HepG2 (cell line): ENCODE results near the gene PHLDB1. TPM values are rescaled to one million over a fixed set of nuclear protein-coding genes. Genes with fewer than 3 reads are reported as not detected.

ENCODE experiments used
- AKAP8 ChIP-seq: sonication (generic); formaldehyde crosslinking; IDR thresholded peaks from 2 replicates; pipeline ENCODE4 v1.5.1; 2020; ENCODE audit warnings: mild to moderate bottlenecking, missing genetic modification reagents
- CHD2 ChIP-seq: IDR thresholded peaks from 2 replicates; pipeline ENCODE4 v1.6.1; 2011; ENCODE audit warnings: low read depth, low read length, improper control_type of control experiment
- CSRNP2 ChIP-seq: sonication (generic); formaldehyde crosslinking; conservative IDR thresholded peaks from 2 replicates; pipeline ENCODE4 v1.8.0; 2022; ENCODE audit warnings: low read depth, missing genetic modification reagents
- FOXC1 ChIP-seq: sonication (generic); formaldehyde crosslinking; IDR thresholded peaks from 2 replicates; pipeline ENCODE4 v1.8.0; 2022; ENCODE audit warnings: mild to moderate bottlenecking, missing genetic modification reagents, borderline replicate concordance
- HDAC1 ChIP-seq: sonication (generic); formaldehyde crosslinking; IDR thresholded peaks from 2 replicates; pipeline ENCODE4 v1.5.1; 2020; ENCODE audit warnings: mild to moderate bottlenecking, missing genetic modification reagents
- HNF4G ChIP-seq, 2 experiments: sonication (generic) in 1 of 2; formaldehyde crosslinking in 1 of 2; IDR thresholded peaks; 2 replicates each; pipeline versions ENCODE4 v1.4.0 to v1.6.1; 2011 to 2020; ENCODE audit warnings: borderline replicate concordance in 2 of 2, low read depth in 2 of 2, mild to moderate bottlenecking in 2 of 2, low read length in 1 of 2, missing genetic modification reagents in 1 of 2, moderate library complexity in 1 of 2
- JARID2 ChIP-seq: sonication (generic); formaldehyde crosslinking; IDR thresholded peaks from 2 replicates; pipeline ENCODE4 v1.8.1; 2023; ENCODE audit warnings: missing genetic modification reagents, inconsistent platforms; ENCODE audit not compliant: insufficient replicate concordance
- KDM5B ChIP-seq: sonication (generic); formaldehyde crosslinking; IDR thresholded peaks from 2 replicates; pipeline ENCODE4 v1.4.0; 2020; ENCODE audit warnings: missing genetic modification reagents, mild to moderate bottlenecking, borderline replicate concordance
- NR2F2 ChIP-seq: IDR thresholded peaks from 2 replicates; pipeline ENCODE4 v1.6.1; 2012; ENCODE audit warnings: low read depth, inconsistent platforms, borderline replicate concordance
- PCBP1 ChIP-seq: fragments of 200-400 bp; formaldehyde crosslinking; IDR thresholded peaks from 2 replicates; pipeline ENCODE4 v1.6.1; 2017; ENCODE audit warnings: mild to moderate bottlenecking, low read depth, low read length, borderline replicate concordance
- PLSCR1 ChIP-seq: sonication (generic); formaldehyde crosslinking; IDR thresholded peaks from 2 replicates; pipeline ENCODE4 v1.5.0; 2020; ENCODE audit warnings: missing genetic modification reagents, mild to moderate bottlenecking, borderline replicate concordance
- USF2 ChIP-seq, 2 experiments: sonication (generic) in 1 of 2; formaldehyde crosslinking in 1 of 2; IDR thresholded peaks; 2 replicates each; pipeline versions ENCODE4 v1.5.1 to v1.6.1; 2011 to 2020; ENCODE audit warnings: borderline replicate concordance in 1 of 2, low read depth in 1 of 2, low read length in 1 of 2, mild to moderate bottlenecking in 1 of 2, missing genetic modification reagents in 1 of 2, moderate library complexity in 1 of 2
- ZBTB33 ChIP-seq: sonication (generic); formaldehyde crosslinking; IDR thresholded peaks from 2 replicates; pipeline ENCODE4 v1.4.0; 2020; ENCODE audit warnings: missing genetic modification reagents
- ZNF260 ChIP-seq: sonication (generic); formaldehyde crosslinking; IDR thresholded peaks from 2 replicates; pipeline ENCODE4 v1.4.0; 2020; ENCODE audit warnings: missing genetic modification reagents, low read depth, mild to moderate bottlenecking, borderline replicate concordance
- ZNF367 ChIP-seq: sonication (generic); formaldehyde crosslinking; IDR thresholded peaks from 2 replicates; pipeline ENCODE4 v1.4.0; 2020; ENCODE audit warnings: missing genetic modification reagents, borderline replicate concordance
- ZNF441 ChIP-seq: sonication (generic); formaldehyde crosslinking; IDR thresholded peaks from 2 replicates; pipeline ENCODE4 v1.7.0; 2021; ENCODE audit warnings: missing genetic modification reagents, borderline replicate concordance
- ZNF563 ChIP-seq: sonication (generic); formaldehyde crosslinking; IDR thresholded peaks from 2 replicates; pipeline ENCODE4 v1.8.0; 2022; ENCODE audit warnings: mild to moderate bottlenecking, moderate library complexity, missing genetic modification reagents
- ZNF616 ChIP-seq: sonication (generic); formaldehyde crosslinking; IDR thresholded peaks from 2 replicates; pipeline ENCODE4 v1.5.0; 2020; ENCODE audit warnings: low read depth, mild to moderate bottlenecking, missing genetic modification reagents
- polyA plus RNA-seq, 8 experiments: library from polyadenylated mRNA; depleted of rRNA in 3 of 8; stranded (reverse) in 7 of 8; unstranded in 1 of 8; fragments of >200 nt; fragmentation: Illumina TruSeq in 4 of 8; extraction: Trizol in 4 of 8; gene quantifications; 2 replicates each; pipeline versions ENCODE4 v1.2.1 to v1.2.3, GENCODE V29; 2011 to 2016; ENCODE audit warnings: low read depth in 4 of 8, missing spikeins in 1 of 8, mixed read lengths in 1 of 8; ENCODE audit not compliant: insufficient read depth in 1 of 8
- total RNA-seq, 5 experiments: library from RNA; depleted of rRNA; stranded (reverse); fragments of >200 nt; fragmentation: Illumina TruSeq; extraction: Trizol; gene quantifications; 2 replicates each; pipeline ENCODE4 v1.2.3, GENCODE V29; 2016; ENCODE audit warnings: low read depth in 1 of 5
- TF ChIP-seq, protein P1 (sequence below): sonication (generic); formaldehyde crosslinking; IDR thresholded peaks from 2 replicates; pipeline ENCODE4 v1.8.1; 2023; ENCODE audit warnings: missing genetic modification reagents, inconsistent platforms, borderline replicate concordance

Gene PHLDB1
- total and polyA plus RNA-seq, 2 of the 13 experiments (the other 11 are each of a cell fraction or from before 2014, with no cell fraction given): 13.8 to 14.2 TPM

DNA sequence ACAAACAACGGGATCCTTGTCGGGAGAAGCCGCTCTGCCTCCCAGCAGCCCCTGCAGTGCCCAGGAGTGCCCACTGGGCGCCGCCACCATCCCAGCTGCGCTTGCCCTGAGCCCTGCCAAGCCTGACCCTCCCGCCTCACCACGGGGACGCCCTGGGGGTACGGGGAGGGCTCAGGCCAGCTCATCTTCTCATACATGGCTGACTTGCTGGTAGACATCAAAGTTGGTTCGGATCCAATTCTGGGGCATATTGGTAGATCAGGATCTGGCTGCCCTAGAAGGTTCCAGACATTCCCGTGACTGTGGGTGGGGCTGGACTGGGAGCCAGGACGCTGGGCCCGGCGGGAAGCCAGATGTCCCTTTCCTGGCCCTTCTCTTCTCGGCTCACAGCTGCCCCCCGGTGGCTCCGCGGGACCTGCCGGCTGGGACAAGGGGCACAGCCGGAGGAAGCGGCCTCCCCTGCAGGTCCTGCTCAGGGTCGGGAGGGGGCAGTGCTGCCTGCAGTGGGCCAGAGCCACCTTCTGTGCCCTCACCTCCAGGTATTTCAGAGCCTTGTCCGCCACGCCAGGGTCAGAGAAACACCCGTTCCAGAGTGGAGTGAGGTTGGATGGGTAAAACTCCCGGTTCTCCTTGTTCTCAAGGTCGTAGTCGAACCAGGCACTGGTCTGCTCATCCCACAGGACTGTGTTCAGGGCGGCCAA, 82.6 kb downstream of the PHLDB1 start (continued):
- no peak for TF ChIP-seq PCBP1
- TF ChIP-seq ZBTB33 (CRISPR knock-in tag): peak; percentile 75
- peak; percentile 36; the same call in 1 of the 2 replicates for TF ChIP-seq NR2F2
- TF ChIP-seq ZNF367: no peak
- no peak for TF ChIP-seq HNF4G (IDR thresholded peaks at IDR 0.05; ENCODE audit: borderline replicate concordance, low read depth, low read length)
- no peak for TF ChIP-seq HNF4G (CRISPR knock-in tag; IDR thresholded peaks at IDR 0.05; ENCODE audit: borderline replicate concordance, low read depth)
- TF ChIP-seq HDAC1 (CRISPR knock-in tag): peak; percentile 30
- no peak for TF ChIP-seq CHD2
- no peak for TF ChIP-seq JARID2 (CRISPR knock-in tag)
- TF ChIP-seq ZNF260 (CRISPR knock-in tag): no peak
- no peak for TF ChIP-seq PLSCR1 (CRISPR knock-in tag)
- TF ChIP-seq AKAP8 (CRISPR knock-in tag): no peak; the same call in 1 of the 2 replicates
- peak; percentile 68; the same call in 1 of the 2 replicates for TF ChIP-seq FOXC1
- TF ChIP-seq USF2 (IDR thresholded peaks at IDR 0.05; ENCODE audit: low read depth, low read length): no peak
- TF ChIP-seq USF2 (CRISPR knock-in tag; IDR thresholded peaks at IDR 0.05; ENCODE audit: borderline replicate concordance): no peak; the same call in 1 of the 2 replicates
- peak; percentile 59; the same call in 1 of the 2 replicates for TF ChIP-seq ZNF616 (CRISPR knock-in tag)
- TF ChIP-seq ZNF563 (CRISPR knock-in tag): no peak; the same call in 1 of the 2 replicates
- TF ChIP-seq, protein P1, sequence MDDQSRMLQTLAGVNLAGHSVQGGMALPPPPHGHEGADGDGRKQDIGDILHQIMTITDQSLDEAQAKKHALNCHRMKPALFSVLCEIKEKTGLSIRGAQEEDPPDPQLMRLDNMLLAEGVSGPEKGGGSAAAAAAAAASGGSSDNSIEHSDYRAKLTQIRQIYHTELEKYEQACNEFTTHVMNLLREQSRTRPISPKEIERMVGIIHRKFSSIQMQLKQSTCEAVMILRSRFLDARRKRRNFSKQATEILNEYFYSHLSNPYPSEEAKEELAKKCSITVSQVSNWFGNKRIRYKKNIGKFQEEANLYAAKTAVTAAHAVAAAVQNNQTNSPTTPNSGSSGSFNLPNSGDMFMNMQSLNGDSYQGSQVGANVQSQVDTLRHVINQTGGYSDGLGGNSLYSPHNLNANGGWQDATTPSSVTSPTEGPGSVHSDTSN (CRISPR knock-in tag): no peak
- no peak for TF ChIP-seq CSRNP2 (CRISPR knock-in tag)
- TF ChIP-seq ZNF441 (CRISPR knock-in tag): no peak
- 0 out of 2 replicates have a peak, but pooled peaks have one; percentile 16 for TF ChIP-seq KDM5B (CRISPR knock-in tag)
